PFSK-1 (cell line): ENCODE results near the gene HHAT.

Source experiments
- FOXP2 ChIP-seq: optimal IDR thresholded peaks from 2 replicates; pipeline ENCODE3; 2011; ENCODE audit warnings: borderline replicate concordance, control low read depth, inconsistent platforms; ENCODE audit not compliant: insufficient read depth; ENCODE audit errors: extremely low read length, extremely low read depth
- POLR2AphosphoS5 ChIP-seq: IDR thresholded peaks from 2 replicates; pipeline ENCODE4 v1.6.1; 2012; ENCODE audit warnings: low read depth, mild to moderate bottlenecking, control low read depth, low read length, moderate library complexity
- REST ChIP-seq, 2 experiments: IDR thresholded peaks; 2 replicates each; pipeline versions ENCODE4 v1.6.1 to v1.8.0; 2011 to 2012; ENCODE audit warnings: low read depth in 2 of 2, low read length in 2 of 2, control low read depth in 1 of 2, inconsistent platforms in 1 of 2, mild to moderate bottlenecking in 1 of 2, moderate library complexity in 1 of 2; ENCODE audit not compliant: insufficient read depth in 1 of 2
- SIN3A ChIP-seq: IDR thresholded peaks from 2 replicates; pipeline ENCODE4 v1.6.1; 2012; ENCODE audit warnings: mild to moderate bottlenecking, low read length, moderate library complexity, borderline replicate concordance; ENCODE audit not compliant: insufficient read depth
- TAF1 ChIP-seq: IDR thresholded peaks from 2 replicates; pipeline ENCODE4 v1.6.1; 2012; ENCODE audit warnings: low read length, control low read depth, borderline replicate concordance; ENCODE audit not compliant: insufficient read depth

HHAT gene

GRCh38 chr1:210340311-210340710, 11.6 kb downstream of the HHAT start:
- TF ChIP-seq SIN3A = no peak
- TF ChIP-seq FOXP2 = no peak
- TF ChIP-seq REST (IDR thresholded peaks at IDR 0.05; ENCODE audit: insufficient read depth in 1 of 2, low read depth in 2 of 2, low read length in 2 of 2) = no peak
- no peak for TF ChIP-seq POLR2AphosphoS5

DNA sequence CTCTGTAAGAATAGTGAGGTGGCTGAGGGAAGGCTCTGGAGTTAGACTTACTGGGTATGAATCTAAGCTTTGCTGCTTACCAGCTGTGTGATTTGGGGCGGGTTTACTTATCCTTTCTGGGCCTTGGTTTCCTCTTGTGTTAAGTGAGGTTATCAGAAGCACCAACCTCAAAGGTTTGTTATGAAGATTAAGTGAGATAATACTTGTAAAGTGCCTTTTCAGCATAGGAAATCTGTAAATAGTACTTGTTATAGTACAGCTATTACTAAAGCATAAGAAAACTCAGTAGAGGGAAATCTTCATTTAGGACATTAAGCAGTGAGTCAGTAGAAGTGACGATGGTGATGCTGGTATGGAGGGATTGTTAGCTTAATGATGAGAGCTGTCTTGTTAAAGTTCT, 12.1 kb downstream of the HHAT start:
- TF ChIP-seq POLR2AphosphoS5 (no peak), REST (IDR thresholded peaks at IDR 0.05; ENCODE audit: insufficient read depth in 1 of 2, low read depth in 2 of 2, low read length in 2 of 2) (no peak), FOXP2 (no peak), SIN3A (no peak)

GRCh38 chr1:210342986-210343780, 14.5 kb downstream of the HHAT start:
- TF ChIP-seq REST (IDR thresholded peaks at IDR 0.05; ENCODE audit: insufficient read depth in 1 of 2, low read depth in 2 of 2, low read length in 2 of 2) (no peak), TAF1 (no peak), FOXP2 (no peak), SIN3A (no peak), POLR2AphosphoS5 (no peak)

- TF ChIP-seq REST (IDR thresholded peaks at IDR 0.05; ENCODE audit: insufficient read depth in 1 of 2, low read depth in 2 of 2, low read length in 2 of 2) (no peak), TAF1 (no peak), FOXP2 (no peak)
Observed at GRCh38 chr1:210344706-210345105, 16.0 kb downstream of the HHAT start.

DNA sequence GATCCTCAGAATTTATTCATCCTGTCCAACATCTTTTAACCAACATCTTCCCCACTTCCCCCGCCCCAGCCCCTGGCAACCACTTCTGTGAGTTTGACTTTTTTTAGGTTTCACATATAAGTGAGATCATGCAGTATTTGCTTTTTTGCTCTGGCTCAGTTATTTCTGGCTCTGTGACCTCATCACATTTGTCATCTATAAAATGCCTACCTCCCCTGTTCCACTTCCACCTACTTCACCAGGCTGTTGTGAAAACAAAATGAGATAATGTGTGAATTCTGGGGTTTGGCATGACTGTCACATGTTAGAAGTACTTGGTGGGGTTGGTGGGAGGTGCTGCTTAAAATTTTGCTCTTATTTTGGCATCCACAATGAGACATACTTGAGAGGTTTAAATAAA, 18.4 kb downstream of the HHAT start:
- TF ChIP-seq REST (IDR thresholded peaks at IDR 0.05; ENCODE audit: insufficient read depth in 1 of 2, low read depth in 2 of 2, low read length in 2 of 2) = no peak
- TF ChIP-seq TAF1 = no peak
- no peak for TF ChIP-seq POLR2AphosphoS5
- TF ChIP-seq FOXP2 = no peak
- no peak for TF ChIP-seq SIN3A
